Measurements from ENCODE around the gene ATF3. TPM values are rescaled to one million over a fixed set of nuclear protein-coding genes. Genes with fewer than 3 reads are reported as not detected.
"Not testable (repeated sequence)": the region's sequence is repeated elsewhere in the genome, so short reads cannot be mapped to it uniquely, and the experiment has no call there.

The ATF3 gene
- total RNA-seq, 2 experiments from 2014 or later, result 35.4 to 41.3 TPM

GRCh38 chr1:212651521-212651920 is 43.0 kb downstream of the ATF3 start:
- no peak overlapping the region for H3K27ac Mint-ChIP-seq
- peaks cover 6% of the 10 kb centered on the region for H3K27me3 Mint-ChIP-seq
- H3K36me3 Mint-ChIP-seq (ENCODE audit: low read depth), result no peaks in the 10 kb centered on the region
- no peak overlapping the region for H3K4me3 Mint-ChIP-seq
- CTCF ChIA-PET, result interaction anchor here (0.6 to 6.0 kb wide), 6 partner anchors 13 to 316 kb away, joined by 3 to 32 read pairs (median 4); no protein-coding TSS in a partner anchor
- DNase-seq (no peak), ATAC-seq (no peak)
- TF ChIP-seq CTCF (IDR thresholded peaks at IDR 0.05), result no peak
- H3K4me1 Mint-ChIP-seq (ENCODE audit: low read depth), result no peaks in the 10 kb centered on the region
- intact Hi-C loops (cut with micrococcal nuclease), result no loop called here
- POLR2A ChIA-PET, result no interaction called here
- no peaks in the 10 kb centered on the region for H3K9me3 Mint-ChIP-seq

GRCh38 chr1:212651977-212652376 is 43.4 kb downstream of the ATF3 start:
- no peak overlapping the region for H3K27ac Mint-ChIP-seq
- ChIA-PET POLR2A (no interaction called here), CTCF (interaction anchor here (0.6 to 6.0 kb wide), 5 partner anchors 9 to 315 kb away, joined by 3 to 32 read pairs (median 4); no protein-coding TSS in a partner anchor)
- H3K4me3 Mint-ChIP-seq, result no peak overlapping the region
- peaks cover 6% of the 10 kb centered on the region for H3K27me3 Mint-ChIP-seq
- intact Hi-C loops (cut with micrococcal nuclease), result no loop called here
- DNase-seq (no peak), ATAC-seq (no peak)
- H3K36me3 Mint-ChIP-seq (ENCODE audit: low read depth), result no peaks in the 10 kb centered on the region
- no peak for TF ChIP-seq CTCF (IDR thresholded peaks at IDR 0.05)
- H3K9me3 Mint-ChIP-seq, result no peaks in the 10 kb centered on the region
- H3K4me1 Mint-ChIP-seq (ENCODE audit: low read depth), result no peaks in the 10 kb centered on the region

- Mint-ChIP-seq H3K27me3 (peaks cover 5% of the 10 kb centered on the region), H3K9me3 (no peaks in the 10 kb centered on the region), H3K4me3 (no peak overlapping the region), H3K27ac (no peak overlapping the region), H3K36me3 (ENCODE audit: low read depth) (no peaks in the 10 kb centered on the region), H3K4me1 (ENCODE audit: low read depth) (no peaks in the 10 kb centered on the region)
- ATAC-seq, result no peak
- no peak for DNase-seq
- no peak for TF ChIP-seq CTCF (IDR thresholded peaks at IDR 0.05)
- intact Hi-C loops (cut with micrococcal nuclease), result no loop called here
- CTCF ChIA-PET, result interaction anchor here (0.7 to 6.0 kb wide), 4 partner anchors 9 to 197 kb away, joined by 3 to 32 read pairs (median 16); no protein-coding TSS in a partner anchor
- POLR2A ChIA-PET, result interaction anchor here (0.7 kb wide), 1 partner anchor 12 kb away, joined by 4 read pairs; no protein-coding TSS in a partner anchor
These were observed 44.0 kb downstream of the ATF3 start for GRCh38 chr1:212652609-212653008.

- POLR2A ChIA-PET, result interaction anchor here (0.7 to 1.0 kb wide), 2 partner anchors 9 to 39 kb away, joined by 3 read pairs; no protein-coding TSS in a partner anchor
- CTCF ChIA-PET, result interaction anchor here (0.7 to 1.2 kb wide), 3 partner anchors 9 to 198 kb away, joined by 3 to 5 read pairs (median 5); no protein-coding TSS in a partner anchor
- Mint-ChIP-seq H3K36me3 (ENCODE audit: low read depth) (no peaks in the 10 kb centered on the region), H3K27me3 (peaks cover 10% of the 10 kb centered on the region), H3K4me3 (no peak overlapping the region), H3K4me1 (ENCODE audit: low read depth) (no peaks in the 10 kb centered on the region), H3K27ac (no peak overlapping the region), H3K9me3 (no peaks in the 10 kb centered on the region)
- ATAC-seq (no peak), DNase-seq (no peak)
- no peak for TF ChIP-seq CTCF (IDR thresholded peaks at IDR 0.05)
- intact Hi-C loops (cut with micrococcal nuclease), result no loop called here
These were observed 47.3 kb downstream of the ATF3 start for GRCh38 chr1:212655668-212656440.

GRCh38 chr1:212656730-212657129 is 48.2 kb downstream of the ATF3 start:
- ChIA-PET POLR2A (interaction anchor here (0.7 to 1.0 kb wide), 2 partner anchors 8 to 45 kb away, joined by 3 read pairs; no protein-coding TSS in a partner anchor), CTCF (interaction anchor here (0.7 to 1.1 kb wide), 2 partner anchors 199 kb away, joined by 3 read pairs; no protein-coding TSS in a partner anchor)
- no peak for TF ChIP-seq CTCF (IDR thresholded peaks at IDR 0.05)
- DNase-seq (no peak), ATAC-seq (peak; percentile 37)
- Mint-ChIP-seq H3K27ac (no peak overlapping the region), H3K4me3 (no peak overlapping the region), H3K27me3 (peaks cover 13% of the 10 kb centered on the region), H3K36me3 (ENCODE audit: low read depth) (no peaks in the 10 kb centered on the region), H3K9me3 (no peaks in the 10 kb centered on the region), H3K4me1 (ENCODE audit: low read depth) (no peaks in the 10 kb centered on the region)
- intact Hi-C loops (cut with micrococcal nuclease), result no loop called here

- H3K9me3 Mint-ChIP-seq; intact Hi-C loops (cut with micrococcal nuclease); H3K4me3 Mint-ChIP-seq; DNase-seq; H3K4me1 Mint-ChIP-seq (ENCODE audit: low read depth); H3K27ac Mint-ChIP-seq; ATAC-seq; H3K36me3 Mint-ChIP-seq (ENCODE audit: low read depth): not testable (repeated sequence)
- H3K27me3 Mint-ChIP-seq, result peaks cover 13% of the 10 kb centered on the region
- POLR2A ChIA-PET, result interaction anchor here (1.0 kb wide), 1 partner anchor 133 kb away, joined by 3 read pairs; the partner anchor contains the start of gene NSL1
- CTCF ChIA-PET, result interaction anchor here (0.9 to 1.2 kb wide), 2 partner anchors 28 to 124 kb away, joined by 3 to 4 read pairs; no protein-coding TSS in a partner anchor
These were observed 49.7 kb downstream of the ATF3 start for GRCh38 chr1:212658250-212658649.

Measured in activated CD8-positive, alpha-beta T cell treated with anti-CD3 and anti-CD28 coated beads for 36 hours (primary cell).